ENCODE results near the gene DDX59.

GRCh38 chr1:200620273-200621131 lies 49.2 kb downstream of the DDX59 start, which contains the start of gene KIF14:
- no peak for TF ChIP-seq CTCF (IDR thresholded peaks at IDR 0.05; ENCODE audit: low read length)
- no peak for TF ChIP-seq EZH2phosphoT487 (IDR thresholded peaks at IDR 0.05; ENCODE audit: low read length)
